K562 (cell line): ENCODE measurements around the gene NTN1. TPM values are rescaled to one million over a fixed set of nuclear protein-coding genes. Genes with fewer than 3 reads are reported as not detected.

Experiments
- ATAC-seq: fragments of 200-7000 bp; cut with Tn5 transposase; 3 replicates; pipeline ENCODE4 v1.9.1; 2020; ENCODE audit warnings: moderate library complexity
- BruUV-seq: library from RNA; stranded (reverse); fragments of 400-500 nt; replicated peaks from 2 replicates; lab custom pipeline; 2021; lab: Mats Ljungman, UMichigan
- CTCF ChIA-PET: fragments of 300-600 bp; formaldehyde crosslinking; extraction: SDS; loops from one replicate; lab custom pipeline; 2021; ENCODE audit warnings: low intra/inter-chr PET ratio; lab: Yijun Ruan, JAX
- POLR2A ChIA-PET: fragments of 300-600, 350-650 bp; sonication (Branson Sonifier 250); formaldehyde crosslinking; extraction: SDS; loops from one replicate; lab custom pipeline; 2021; ENCODE audit warnings: antibody characterized with exemption, inconsistent platforms; lab: Yijun Ruan, JAX
- DNase-seq, 4 experiments: peaks; one replicate each; pipeline versions ENCODE4 v3.0.0 to v3.0.0-alpha.2; 2011 to 2018; ENCODE audit warnings: low spot score in 3 of 4, mixed read lengths in 3 of 4; ENCODE audit errors: extremely low read depth in 1 of 4
- FAIRE-seq: peaks from 2 replicates; lab custom pipeline; 2011; peaks lifted over from hg19 to GRCh38; lab: Jason Lieb, UNC
- H2AFZ ChIP-seq: 2 replicates; pipeline ENCODE4 v1.6.0; 2011; ENCODE audit warnings: low read depth, low read length, control low read depth, inconsistent platforms
- H3K27ac ChIP-seq: fragments of 200-600 bp; 3 replicates; pipeline ENCODE4 v1.8.0; 2011; ENCODE audit warnings: low read depth, mild to moderate bottlenecking, control low read depth, inconsistent platforms, low read length, moderate library complexity, mixed read lengths; ENCODE audit errors: extremely low read depth
- H3K27me3 ChIP-seq, 2 experiments: fragments of 300-600 bp in 1 of 2; 2 replicates in 1 of 2; 3 replicates in 1 of 2; pipeline versions ENCODE4 v1.6.0 to v1.8.0; 2011; ENCODE audit warnings: inconsistent platforms in 2 of 2, low read length in 2 of 2, mild to moderate bottlenecking in 1 of 2, mixed read lengths in 1 of 2, moderate library complexity in 1 of 2; ENCODE audit not compliant: control insufficient read depth in 2 of 2, insufficient read depth in 2 of 2
- H3K36me3 ChIP-seq: fragments of 300-600 bp; 3 replicates; pipeline ENCODE4 v1.8.0; 2011; ENCODE audit warnings: mild to moderate bottlenecking, low read length, inconsistent platforms; ENCODE audit not compliant: control insufficient read depth, insufficient read depth
- H3K4me1 ChIP-seq, 2 experiments: fragments of 200-600 bp in 1 of 2; replicated peaks in 1 of 2; 2 replicates in 1 of 2; 3 replicates in 1 of 2; pipeline versions ENCODE4 v1.5.1 to v1.8.0; 2011; ENCODE audit warnings: inconsistent platforms in 2 of 2, low read length in 2 of 2, mild to moderate bottlenecking in 1 of 2, mixed read lengths in 1 of 2, moderate library complexity in 1 of 2; ENCODE audit not compliant: control insufficient read depth in 2 of 2, insufficient read depth in 2 of 2
- H3K4me2 ChIP-seq: 2 replicates; pipeline ENCODE4 v1.6.1; 2011; ENCODE audit warnings: low read length, control low read depth, inconsistent platforms, mixed read lengths; ENCODE audit not compliant: insufficient read depth
- H3K4me3 ChIP-seq: fragments of 200-600 bp; sonication (generic), shearing (Covaris generic); 2 replicates; pipeline ENCODE4 v1.5.1; 2016; ENCODE audit warnings: control low read depth, inconsistent platforms
- H3K79me2 ChIP-seq: fragments of 200-600 bp; 3 replicates; pipeline ENCODE4 v1.8.0; 2011; ENCODE audit warnings: low read length, inconsistent platforms; ENCODE audit not compliant: control insufficient read depth, insufficient read depth
- H3K9ac ChIP-seq, 2 experiments: 2 replicates each; pipeline versions ENCODE4 v1.6.0 to v1.6.1; 2011; ENCODE audit warnings: low read depth in 2 of 2, low read length in 2 of 2, control low read depth in 1 of 2, inconsistent platforms in 1 of 2, mild to moderate bottlenecking in 1 of 2, mixed read lengths in 1 of 2; ENCODE audit not compliant: insufficient read depth in 1 of 2
- H3K9me1 ChIP-seq: one replicate; pipeline ENCODE4 v1.6.0; 2011; ENCODE audit warnings: inconsistent platforms, mild to moderate bottlenecking, low read length, moderate library complexity; ENCODE audit not compliant: control insufficient read depth, insufficient read depth
- H3K9me3 ChIP-seq: replicated peaks from 2 replicates; pipeline ENCODE4 v1.5.1; 2011; ENCODE audit warnings: low read depth, low read length, inconsistent platforms; ENCODE audit not compliant: control insufficient read depth, insufficient read depth
- H4K20me1 ChIP-seq: replicated peaks from 2 replicates; pipeline ENCODE4 v1.6.1; 2011; ENCODE audit warnings: low read length, inconsistent platforms, mixed read lengths; ENCODE audit not compliant: control insufficient read depth, insufficient read depth
- ATF3 ChIP-seq, 2 experiments: fragments of 450-650 bp in 1 of 2; sonication (generic) in 1 of 2; formaldehyde crosslinking in 1 of 2; IDR thresholded peaks in 1 of 2; conservative IDR thresholded peaks in 1 of 2; 2 replicates each; pipeline versions ENCODE4 v1.6.1 to v1.8.1; 2016 to 2023; ENCODE audit warnings: mild to moderate bottlenecking in 2 of 2, moderate library complexity in 2 of 2, inconsistent platforms in 1 of 2, missing genetic modification reagents in 1 of 2
- CBX5 ChIP-seq: IDR thresholded peaks from 2 replicates; pipeline ENCODE4 v1.6.1; 2014; ENCODE audit warnings: low read depth, borderline replicate concordance
- CEBPB ChIP-seq: fragments of 450-650 bp; IDR thresholded peaks from 2 replicates; pipeline ENCODE4 v1.6.1; 2016; ENCODE audit warnings: missing genetic modification characterization, missing compliant biosample characterization
- EHMT2 ChIP-seq: fragments of 450-650 bp; IDR thresholded peaks from 2 replicates; pipeline ENCODE4 v1.6.1; 2018; ENCODE audit warnings: antibody characterized with exemption
- EWSR1 ChIP-seq: fragments of 450-650 bp; IDR thresholded peaks from 2 replicates; pipeline ENCODE4 v1.6.1; 2018; ENCODE audit warnings: borderline replicate concordance, mild to moderate bottlenecking, low read depth, moderate library complexity; ENCODE audit not compliant: partially characterized antibody
- FOXJ3 ChIP-seq: sonication (generic); formaldehyde crosslinking; IDR thresholded peaks from 2 replicates; pipeline ENCODE4 v1.4.0; 2020; ENCODE audit warnings: mild to moderate bottlenecking, missing genetic modification reagents
- MAZ ChIP-seq, 2 experiments: fragments of 450-650 bp in 1 of 2; sonication (generic) in 1 of 2; formaldehyde crosslinking; IDR thresholded peaks in 1 of 2; conservative IDR thresholded peaks in 1 of 2; 2 replicates each; pipeline versions ENCODE4 v1.4.0 to v1.5.0; 2020; ENCODE audit warnings: mild to moderate bottlenecking in 1 of 2, missing genetic modification reagents in 1 of 2
- MTA3 ChIP-seq: fragments of 450-650 bp; formaldehyde crosslinking; IDR thresholded peaks from 2 replicates; pipeline ENCODE4 v1.6.1; 2017; ENCODE audit warnings: mild to moderate bottlenecking, borderline replicate concordance
- NFE2L1 ChIP-seq: fragments of 450-650 bp; IDR thresholded peaks from 2 replicates; pipeline ENCODE4 v1.6.1; 2016; ENCODE audit warnings: missing genetic modification characterization, low read depth, mild to moderate bottlenecking, missing compliant biosample characterization, moderate library complexity, borderline replicate concordance
- PHF8 ChIP-seq: fragments of 200-600 bp; sonication (generic); IDR thresholded peaks from 2 replicates; pipeline ENCODE4 v1.6.1; 2012; ENCODE audit warnings: mixed run types, mild to moderate bottlenecking, inconsistent platforms, low read length, moderate library complexity, borderline replicate concordance
- WGBS: fragments of 100-300 bp; shearing (Covaris generic); methylation state at CpG from one replicate; pipeline ENCODE4 v1.1.6; 2016; ENCODE audit warnings: low coverage, mixed read lengths; ENCODE audit not compliant: insufficient coverage; ENCODE audit errors: missing lambda C conversion rate; 5-methylcytosine and 5-hydroxymethylcytosine counted together
- in situ Hi-C: fragments of 300-500 bp; cut with MboI; formaldehyde crosslinking; loops from 4 replicates; pipeline ENCODE4 v1.15.0; 2018; ENCODE audit warnings: inconsistent platforms, mixed read lengths
- intact Hi-C: fragments of 100-400 bp; cut with micrococcal nuclease; formaldehyde crosslinking; loops from 2 replicates; pipeline ENCODE4 v1.14.2; 2022
- polyA plus RNA-seq, 8 experiments: library from polyadenylated mRNA; depleted of rRNA in 4 of 8; stranded (reverse) in 5 of 8; unstranded in 3 of 8; fragments of >200 nt; fragmentation: Nextera tagmentation in 2 of 8; fragmentation: Illumina TruSeq in 1 of 8; extraction: Ambion mirVana in 2 of 8; extraction: Trizol in 1 of 8; gene quantifications; 2 replicates each; pipeline versions ENCODE4 v1.2.1 to v1.2.3, GENCODE V29; 2011 to 2014; ENCODE audit warnings: inconsistent platforms in 1 of 8, missing spikeins in 1 of 8
- total RNA-seq, 7 experiments: library from RNA; depleted of rRNA in 6 of 7; stranded (reverse); fragments of >200 nt in 6 of 7; fragmentation: Illumina TruSeq in 2 of 7; extraction: Trizol in 2 of 7; gene quantifications; 2 replicates each; pipeline versions ENCODE4 v1.2.1 to v1.2.3, GENCODE V29; 2011 to 2021; ENCODE audit warnings: low replicate concordance in 1 of 7

NTN1 gene
- total and polyA plus RNA-seq, 9 of the 15 experiments (the other 6 are each of a cell fraction or from before 2014, with no cell fraction given): 0.02 TPM; not detected in 8

DNA sequence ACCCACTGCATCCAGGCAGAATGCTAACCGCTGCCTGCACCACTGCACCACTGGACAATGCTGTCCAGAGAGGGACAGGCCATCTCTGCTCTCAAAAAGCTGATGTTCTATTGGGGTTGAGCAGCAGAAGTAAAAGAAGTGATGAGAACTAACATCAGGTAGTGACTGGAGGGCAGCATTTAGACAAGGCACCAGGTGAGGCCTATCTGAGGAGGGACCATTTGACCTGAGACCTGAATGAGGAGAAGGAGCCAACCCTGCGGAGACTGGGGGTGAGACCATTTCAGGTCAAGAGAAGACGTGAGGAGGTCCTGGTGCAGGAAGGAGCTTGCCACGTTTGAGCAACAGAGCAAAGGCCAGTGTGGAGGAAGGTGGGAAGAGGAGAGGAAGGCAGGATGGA, 34.0 kb downstream of the NTN1 start:
- Histone ChIP-seq H2AFZ (no peak overlapping the region), H3K36me3 (no peaks in the 10 kb centered on the region), H3K9ac (no peak overlapping the region), H4K20me1 (no peaks in the 10 kb centered on the region), H3K27me3 (peaks cover 2 to 26% of the 10 kb centered on the region in 2 experiments; a peak in 2 of 5 replicates), H3K9me3 (no peaks in the 10 kb centered on the region), H3K9me1 (no peaks in the 10 kb centered on the region), H3K4me3 (no peak overlapping the region), H3K79me2 (no peaks in the 10 kb centered on the region), H3K4me1 (no peaks in the 10 kb centered on the region), H3K4me2 (no peak overlapping the region), H3K27ac (no peak overlapping the region)
- ChIA-PET CTCF (no interaction called here), POLR2A (interaction anchor here (0.6 kb wide), 1 partner anchor 34 kb away, joined by 3 read pairs; no protein-coding TSS in a partner anchor)
- BruUV-seq: no TSS peak
- in situ Hi-C loops (no loop called here), intact Hi-C loops (no loop called here)
- DNase-seq (no peak), FAIRE-seq (no peak), ATAC-seq (no peak)
- 0% methylated on average over 4 of the region's 4 CpGs for WGBS
- TF ChIP-seq EWSR1: no peak
- no peak for TF ChIP-seq CBX5
- TF ChIP-seq MTA3: no peak
- TF ChIP-seq FOXJ3 (CRISPR knock-in tag): no peak
- no peak for TF ChIP-seq NFE2L1
- TF ChIP-seq CEBPB (tag): no peak
- TF ChIP-seq MAZ (CRISPR knock-in tag; conservative IDR thresholded peaks at IDR 0.05 in 1 of 2, IDR thresholded peaks at IDR 0.05 in 1 of 2): no peak
- TF ChIP-seq EHMT2: no peak
- TF ChIP-seq PHF8: no peak
- no peak for TF ChIP-seq ATF3 (IDR thresholded peaks at IDR 0.05)
- TF ChIP-seq ATF3 (CRISPR knock-in tag; conservative IDR thresholded peaks at IDR 0.05): no peak
